SK-N-SH (cell line): Measurements from ENCODE around the gene AP1B1. TPM values are rescaled to one million over a fixed set of nuclear protein-coding genes. Genes with fewer than 3 reads are reported as not detected.

ENCODE experiments used
- CTCF ChIA-PET: fragments of 300-600, 350-600 bp; formaldehyde crosslinking; extraction: SDS; loops from one replicate; lab custom pipeline; 2021; lab: Yijun Ruan, JAX
- POLR2A ChIA-PET: fragments of 350-600 bp; sonication (Branson Sonifier 250); formaldehyde crosslinking; extraction: SDS; loops from one replicate; lab custom pipeline; 2020; ENCODE audit warnings: antibody characterized with exemption, inconsistent platforms; lab: Yijun Ruan, JAX
- DNase-seq: peaks from one replicate; pipeline ENCODE4 v3.0.0; 2012
- H2AFZ ChIP-seq: fragments of 200-600 bp; sonication (generic); 2 replicates; pipeline ENCODE4 v1.8.1; 2016; ENCODE audit warnings: antibody characterized with exemption, mild to moderate bottlenecking, low read depth
- H3F3A ChIP-seq: fragments of 200-600 bp; sonication (generic); replicated peaks from 2 replicates; pipeline ENCODE3; 2016; ENCODE audit warnings: antibody characterized with exemption, mild to moderate bottlenecking; ENCODE audit not compliant: insufficient read depth
- H3K27ac ChIP-seq, 2 experiments: fragments of 200-500 bp in 1 of 2; fragments of 200-600 bp in 1 of 2; sonication (Bioruptor generic) in 1 of 2; sonication (generic), shearing (Covaris generic) in 1 of 2; 2 replicates each; pipeline versions ENCODE4 v1.5.1 to v1.6.1; 2014 to 2016; ENCODE audit warnings: low read depth in 2 of 2, inconsistent platforms in 1 of 2, low read length in 1 of 2, mild to moderate bottlenecking in 1 of 2, mixed read lengths in 1 of 2
- H3K27me3 ChIP-seq: fragments of 200-600 bp; sonication (generic), shearing (Covaris generic); 2 replicates; pipeline ENCODE4 v1.6.1; 2016; ENCODE audit warnings: mixed run types; ENCODE audit not compliant: insufficient read depth
- H3K36me3 ChIP-seq, 2 experiments: fragments of 200-500 bp in 1 of 2; fragments of 200-600 bp in 1 of 2; sonication (Bioruptor generic) in 1 of 2; sonication (generic) in 1 of 2; replicated peaks in 1 of 2; 2 replicates each; pipeline versions ENCODE3 to v1.5.1; 2014 to 2016; ENCODE audit warnings: low read length in 1 of 2, mild to moderate bottlenecking in 1 of 2; ENCODE audit not compliant: insufficient read depth in 2 of 2, control insufficient read depth in 1 of 2
- H3K4me1 ChIP-seq, 2 experiments: fragments of 200-500 bp in 1 of 2; fragments of 200-600 bp in 1 of 2; sonication (Bioruptor generic) in 1 of 2; sonication (generic), shearing (Covaris generic) in 1 of 2; 2 replicates each; pipeline versions ENCODE4 v1.5.1 to v1.6.1; 2014 to 2016; ENCODE audit warnings: low read depth in 1 of 2, low read length in 1 of 2, mixed run types in 1 of 2; ENCODE audit not compliant: insufficient read depth in 2 of 2, control insufficient read depth in 1 of 2
- H3K4me2 ChIP-seq: fragments of 200-600 bp; sonication (generic), shearing (Covaris generic); 2 replicates; pipeline ENCODE4 v1.6.1; 2017; ENCODE audit warnings: mixed run types
- H3K4me3 ChIP-seq, 2 experiments: fragments of 200-500 bp in 1 of 2; fragments of 200-600 bp in 1 of 2; sonication (Bioruptor generic) in 1 of 2; sonication (generic), shearing (Covaris generic) in 1 of 2; 2 replicates each; pipeline versions ENCODE4 v1.5.1 to v1.8.1; 2014 to 2016; ENCODE audit warnings: low read depth in 2 of 2, inconsistent platforms in 1 of 2, low read length in 1 of 2, mild to moderate bottlenecking in 1 of 2, mixed read lengths in 1 of 2, moderate library complexity in 1 of 2
- H3K79me2 ChIP-seq: fragments of 200-600 bp; sonication (generic); 2 replicates; pipeline ENCODE4 v1.8.1; 2017; ENCODE audit warnings: mild to moderate bottlenecking; ENCODE audit not compliant: insufficient read depth
- H3K9ac ChIP-seq: fragments of 200-600 bp; sonication (generic); 2 replicates; pipeline ENCODE4 v1.6.1; 2017; ENCODE audit warnings: mixed run types
- H3K9me2 ChIP-seq: fragments of 200-600 bp; sonication (generic); 2 replicates; pipeline ENCODE4 v1.6.1; 2017; ENCODE audit warnings: mixed run types
- H3K9me3 ChIP-seq: fragments of 200-600 bp; sonication (generic); 2 replicates; pipeline ENCODE4 v1.6.1; 2017; ENCODE audit warnings: mixed run types, mild to moderate bottlenecking, moderate library complexity
- H4K20me1 ChIP-seq: fragments of 200-600 bp; sonication (generic); 2 replicates; pipeline ENCODE4 v1.6.1; 2017; ENCODE audit warnings: mild to moderate bottlenecking, mixed run types; ENCODE audit not compliant: insufficient read depth
- FOXJ3 ChIP-seq: sonication (generic); formaldehyde crosslinking; IDR thresholded peaks from 2 replicates; pipeline ENCODE4 v1.5.1; 2020; ENCODE audit warnings: mild to moderate bottlenecking, missing genetic modification reagents
- GABPA ChIP-seq: IDR thresholded peaks from 2 replicates; pipeline ENCODE4 v1.4.0; 2012; ENCODE audit warnings: low read depth, mild to moderate bottlenecking
- GATA2 ChIP-seq: sonication (generic); formaldehyde crosslinking; IDR thresholded peaks from 2 replicates; pipeline ENCODE4 v1.5.0; 2020; ENCODE audit warnings: mild to moderate bottlenecking, missing genetic modification reagents
- RCOR1 ChIP-seq: fragments of 150-350 bp; IDR thresholded peaks from 2 replicates; pipeline ENCODE4 v1.6.1; 2017; ENCODE audit warnings: antibody characterized with exemption, low read length
- REST ChIP-seq: IDR thresholded peaks from 2 replicates; pipeline ENCODE4 v1.6.1; 2012; ENCODE audit warnings: mild to moderate bottlenecking, low read depth, low read length, moderate library complexity
- ZBTB33 ChIP-seq: IDR thresholded peaks from 2 replicates; pipeline ENCODE4 v1.4.0; 2012; ENCODE audit warnings: low read depth, borderline replicate concordance
- WGBS: methylation state at CpG from one replicate; pipeline ENCODE4 v1.1.6; 2017; ENCODE audit warnings: low lambda C conversion rate; 5-methylcytosine and 5-hydroxymethylcytosine counted together
- polyA plus RNA-seq, 3 experiments: library from polyadenylated mRNA; depleted of rRNA; stranded (reverse); fragments of >200 nt; gene quantifications; 2 replicates each; pipeline ENCODE4 v1.2.3, GENCODE V29; 2012
- TF ChIP-seq, protein P1 (sequence below): IDR thresholded peaks from 2 replicates; pipeline ENCODE4 v1.4.0; 2012; ENCODE audit warnings: low read depth, borderline replicate concordance
- TF ChIP-seq, protein P2 (sequence below): fragments of 150-350 bp; IDR thresholded peaks from 2 replicates; pipeline ENCODE4 v1.6.1; 2016; ENCODE audit warnings: mild to moderate bottlenecking, low read depth, low read length

AP1B1 gene
- polyA plus RNA-seq, 1 of the 3 experiments (the other 2 are of a cell fraction), result 51.9 TPM

- H3K27me3 ChIP-seq, result no peaks in the 10 kb centered on the region
- no peak overlapping the region for H3K27ac ChIP-seq
- H3F3A ChIP-seq, result no peaks in the 10 kb centered on the region
- no peaks in the 10 kb centered on the region for H3K9me2 ChIP-seq
- WGBS, result 90% methylated on average over 2 of the region's 7 CpGs
- ChIA-PET CTCF (interaction anchor here (2.2 kb wide), 1 partner anchor 13 kb away, joined by 5 read pairs; no protein-coding TSS in a partner anchor), POLR2A (interaction anchor here (0.6 to 0.7 kb wide), 2 partner anchors 9 to 142 kb away, joined by 3 to 7 read pairs; no protein-coding TSS in a partner anchor)
- H3K9me3 ChIP-seq, result no peaks in the 10 kb centered on the region
- no peak overlapping the region for H3K9ac ChIP-seq
- no peak overlapping the region for H2AFZ ChIP-seq
- peaks cover 0 to 18% of the 10 kb centered on the region in 2 experiments; a peak in 1 of 4 replicates for H3K4me1 ChIP-seq
- TF ChIP-seq GABPA, result no peak
- TF ChIP-seq GATA2, result no peak
- TF ChIP-seq ZBTB33, result no peak
- TF ChIP-seq FOXJ3 (CRISPR knock-in tag), result no peak
- TF ChIP-seq, protein P1, sequence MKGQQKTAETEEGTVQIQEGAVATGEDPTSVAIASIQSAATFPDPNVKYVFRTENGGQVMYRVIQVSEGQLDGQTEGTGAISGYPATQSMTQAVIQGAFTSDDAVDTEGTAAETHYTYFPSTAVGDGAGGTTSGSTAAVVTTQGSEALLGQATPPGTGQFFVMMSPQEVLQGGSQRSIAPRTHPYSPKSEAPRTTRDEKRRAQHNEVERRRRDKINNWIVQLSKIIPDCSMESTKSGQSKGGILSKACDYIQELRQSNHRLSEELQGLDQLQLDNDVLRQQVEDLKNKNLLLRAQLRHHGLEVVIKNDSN, result no peak
- TF ChIP-seq, protein P2, sequence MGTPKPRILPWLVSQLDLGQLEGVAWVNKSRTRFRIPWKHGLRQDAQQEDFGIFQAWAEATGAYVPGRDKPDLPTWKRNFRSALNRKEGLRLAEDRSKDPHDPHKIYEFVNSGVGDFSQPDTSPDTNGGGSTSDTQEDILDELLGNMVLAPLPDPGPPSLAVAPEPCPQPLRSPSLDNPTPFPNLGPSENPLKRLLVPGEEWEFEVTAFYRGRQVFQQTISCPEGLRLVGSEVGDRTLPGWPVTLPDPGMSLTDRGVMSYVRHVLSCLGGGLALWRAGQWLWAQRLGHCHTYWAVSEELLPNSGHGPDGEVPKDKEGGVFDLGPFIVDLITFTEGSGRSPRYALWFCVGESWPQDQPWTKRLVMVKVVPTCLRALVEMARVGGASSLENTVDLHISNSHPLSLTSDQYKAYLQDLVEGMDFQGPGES, result no peak
- no peak for TF ChIP-seq REST
- no peak for TF ChIP-seq RCOR1
- peaks cover 4 to 64% of the 10 kb centered on the region in 2 experiments for H3K36me3 ChIP-seq
- H4K20me1 ChIP-seq, result no peaks in the 10 kb centered on the region
- H3K4me3 ChIP-seq, result no peak overlapping the region
- H3K79me2 ChIP-seq, result no peaks in the 10 kb centered on the region
- H3K4me2 ChIP-seq, result no peak overlapping the region
- no peak for DNase-seq
Observed at GRCh38 chr22:29334148-29334547, 54.2 kb downstream of the AP1B1 start.
